ENCODE results near the gene UGDH. TPM values are rescaled to one million over a fixed set of nuclear protein-coding genes. Genes with fewer than 3 reads are reported as not detected.

UGDH gene
- total and polyA plus RNA-seq, 10 of the 15 experiments (the other 5 are each of a cell fraction or from before 2014, with no cell fraction given): 11.1 to 60.3 (median 26.8) TPM

DNA sequence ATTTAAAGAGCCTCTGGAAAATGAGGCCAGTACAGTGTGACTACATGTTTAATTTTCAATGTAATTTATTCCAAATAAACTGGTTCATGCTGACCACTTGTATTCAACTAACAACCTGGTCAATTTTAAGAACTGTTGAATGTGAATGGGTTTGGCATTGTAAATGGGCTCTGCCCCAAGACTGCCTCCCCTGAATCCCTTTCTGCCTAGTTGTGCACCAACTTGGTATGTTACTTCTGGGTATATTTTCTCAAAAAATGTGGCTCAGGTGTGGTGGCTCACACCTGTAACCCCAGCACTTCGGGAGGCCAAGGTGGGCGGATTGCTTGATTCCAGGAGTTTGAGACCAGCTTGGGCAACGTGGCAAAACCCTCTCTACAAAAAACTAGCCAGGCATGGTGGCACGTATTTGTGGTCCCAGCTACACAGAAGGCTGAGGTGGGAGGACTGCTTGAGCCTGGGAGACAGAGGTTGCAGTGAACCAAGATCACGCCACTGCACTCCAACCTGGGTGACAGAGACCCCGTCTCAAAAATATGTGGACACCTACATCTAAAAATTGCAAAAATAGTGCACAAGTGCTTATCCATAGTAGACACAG, 75.7 kb downstream of the UGDH start:
- FAIRE-seq (no peak), ATAC-seq (no peak), DNase-seq (ENCODE audit: low read depth, low spot score) (no peak)
- 71% methylated on average over 6 of the region's 6 CpGs for WGBS (ENCODE audit: insufficient coverage, insufficient replicate concordance, low lambda C conversion rate, missing lambda C conversion rate)
- Histone ChIP-seq H3K27ac (ENCODE audit: control insufficient read depth, insufficient read depth) (no peak overlapping the region), H4K20me1 (ENCODE audit: control insufficient read depth, insufficient read depth) (peaks cover 3% of the 10 kb centered on the region; the same call in 1 of the 2 replicates), H3K9ac (ENCODE audit: control insufficient read depth, insufficient read depth, low read length) (no peak overlapping the region), H3K4me1 (ENCODE audit: control insufficient read depth, insufficient read depth, low read length) (peaks cover 4% of the 10 kb centered on the region; the same call in 1 of the 2 replicates), H3K4me3 (no peak overlapping the region), H2AFZ (ENCODE audit: control insufficient read depth, low read depth, low read length) (no peak overlapping the region), H3K27me3 (replicated peaks in 1 of 2; ENCODE audit: control insufficient read depth in 2 of 2, insufficient read depth in 2 of 2, low read length in 1 of 2) (no peaks in the 10 kb centered on the region), H3K36me3 (ENCODE audit: control insufficient read depth in 2 of 2, insufficient read depth in 2 of 2, low read length in 1 of 2) (peaks cover 6 to 41% of the 10 kb centered on the region in 2 experiments), H3K79me2 (ENCODE audit: control insufficient read depth, insufficient read depth, low read length) (peaks cover 17% of the 10 kb centered on the region), H3K4me2 (ENCODE audit: control insufficient read depth, insufficient read depth) (no peak overlapping the region), H3K9me3 (replicated peaks; ENCODE audit: control insufficient read depth, insufficient read depth, low read length) (no peaks in the 10 kb centered on the region)
- POLR2A ChIA-PET: no interaction called here
- CTCF ChIA-PET: no interaction called here
- in situ Hi-C loops (cut with MboI) (no loop called here), intact Hi-C loops (cut with micrococcal nuclease; ENCODE audit: unreplicated experiment) (no loop called here)
- TF ChIP-seq SREBF1 (IDR thresholded peaks at IDR 0.05; ENCODE audit: low read length) (no peak), POLR2AphosphoS5 (IDR thresholded peaks at IDR 0.05; ENCODE audit: low read length) (peak; percentile 65), YBX1 (IDR thresholded peaks at IDR 0.05) (no peak), POLR2A (IDR thresholded peaks at IDR 0.05; ENCODE audit: low read depth, low read length) (0 out of 2 replicates have a peak, but pooled peaks have one; percentile 31)
- TF ChIP-seq, protein P1, sequence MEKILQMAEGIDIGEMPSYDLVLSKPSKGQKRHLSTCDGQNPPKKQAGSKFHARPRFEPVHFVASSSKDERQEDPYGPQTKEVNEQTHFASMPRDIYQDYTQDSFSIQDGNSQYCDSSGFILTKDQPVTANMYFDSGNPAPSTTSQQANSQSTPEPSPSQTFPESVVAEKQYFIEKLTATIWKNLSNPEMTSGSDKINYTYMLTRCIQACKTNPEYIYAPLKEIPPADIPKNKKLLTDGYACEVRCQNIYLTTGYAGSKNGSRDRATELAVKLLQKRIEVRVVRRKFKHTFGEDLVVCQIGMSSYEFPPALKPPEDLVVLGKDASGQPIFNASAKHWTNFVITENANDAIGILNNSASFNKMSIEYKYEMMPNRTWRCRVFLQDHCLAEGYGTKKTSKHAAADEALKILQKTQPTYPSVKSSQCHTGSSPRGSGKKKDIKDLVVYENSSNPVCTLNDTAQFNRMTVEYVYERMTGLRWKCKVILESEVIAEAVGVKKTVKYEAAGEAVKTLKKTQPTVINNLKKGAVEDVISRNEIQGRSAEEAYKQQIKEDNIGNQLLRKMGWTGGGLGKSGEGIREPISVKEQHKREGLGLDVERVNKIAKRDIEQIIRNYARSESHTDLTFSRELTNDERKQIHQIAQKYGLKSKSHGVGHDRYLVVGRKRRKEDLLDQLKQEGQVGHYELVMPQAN (conservative IDR thresholded peaks at IDR 0.05): no peak
- TF ChIP-seq, protein P2, sequence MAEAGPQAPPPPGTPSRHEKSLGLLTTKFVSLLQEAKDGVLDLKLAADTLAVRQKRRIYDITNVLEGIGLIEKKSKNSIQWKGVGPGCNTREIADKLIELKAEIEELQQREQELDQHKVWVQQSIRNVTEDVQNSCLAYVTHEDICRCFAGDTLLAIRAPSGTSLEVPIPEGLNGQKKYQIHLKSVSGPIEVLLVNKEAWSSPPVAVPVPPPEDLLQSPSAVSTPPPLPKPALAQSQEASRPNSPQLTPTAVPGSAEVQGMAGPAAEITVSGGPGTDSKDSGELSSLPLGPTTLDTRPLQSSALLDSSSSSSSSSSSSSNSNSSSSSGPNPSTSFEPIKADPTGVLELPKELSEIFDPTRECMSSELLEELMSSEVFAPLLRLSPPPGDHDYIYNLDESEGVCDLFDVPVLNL (IDR thresholded peaks at IDR 0.05; ENCODE audit: low read depth, low read length): no peak
- RAD21 ChIA-PET (ENCODE audit: unreplicated experiment): no interaction called here
- SMC1A ChIA-PET (ENCODE audit: uncharacterized antibody, unreplicated experiment): interaction anchor here (0.6 to 1.5 kb wide), 6 partner anchors 22 to 441 kb away, joined by 3 to 4 read pairs (median 4); partner anchors contain the start of gene UGDH
- no TSS peak for BruUV-seq (replicated peaks)

Data from GM12878 (cell line).